Breast epithelium (tissue), 3 donors: ENCODE results near the gene TMEM132C.

ENCODE experiments used
- CTCF ChIP-seq, 3 donors: fragments of 450-650 bp; IDR thresholded peaks; one replicate each; pipeline ENCODE4 v1.5.1; 2016 to 2017; ENCODE audit warnings: antibody characterized with exemption in 3 of 3, mild to moderate bottlenecking in 3 of 3, moderate library complexity in 3 of 3
- POLR2A ChIP-seq: fragments of 450-650 bp; IDR thresholded peaks from one replicate; pipeline ENCODE4 v1.6.1; 2016; ENCODE audit warnings: antibody characterized with exemption, mild to moderate bottlenecking, moderate library complexity

GRCh38 chr12:128649902-128650301 lies 382.9 kb downstream of the TMEM132C start:
- no peak for TF ChIP-seq CTCF (IDR thresholded peaks at IDR 0.05)
- TF ChIP-seq POLR2A, result no peak
